Measurements from ENCODE around the gene GPR35. TPM values are rescaled to one million over a fixed set of nuclear protein-coding genes. Genes with fewer than 3 reads are reported as not detected.

The GPR35 gene
- total RNA-seq, 1 donor from 2014 or later, result 4.7 TPM

DNA sequence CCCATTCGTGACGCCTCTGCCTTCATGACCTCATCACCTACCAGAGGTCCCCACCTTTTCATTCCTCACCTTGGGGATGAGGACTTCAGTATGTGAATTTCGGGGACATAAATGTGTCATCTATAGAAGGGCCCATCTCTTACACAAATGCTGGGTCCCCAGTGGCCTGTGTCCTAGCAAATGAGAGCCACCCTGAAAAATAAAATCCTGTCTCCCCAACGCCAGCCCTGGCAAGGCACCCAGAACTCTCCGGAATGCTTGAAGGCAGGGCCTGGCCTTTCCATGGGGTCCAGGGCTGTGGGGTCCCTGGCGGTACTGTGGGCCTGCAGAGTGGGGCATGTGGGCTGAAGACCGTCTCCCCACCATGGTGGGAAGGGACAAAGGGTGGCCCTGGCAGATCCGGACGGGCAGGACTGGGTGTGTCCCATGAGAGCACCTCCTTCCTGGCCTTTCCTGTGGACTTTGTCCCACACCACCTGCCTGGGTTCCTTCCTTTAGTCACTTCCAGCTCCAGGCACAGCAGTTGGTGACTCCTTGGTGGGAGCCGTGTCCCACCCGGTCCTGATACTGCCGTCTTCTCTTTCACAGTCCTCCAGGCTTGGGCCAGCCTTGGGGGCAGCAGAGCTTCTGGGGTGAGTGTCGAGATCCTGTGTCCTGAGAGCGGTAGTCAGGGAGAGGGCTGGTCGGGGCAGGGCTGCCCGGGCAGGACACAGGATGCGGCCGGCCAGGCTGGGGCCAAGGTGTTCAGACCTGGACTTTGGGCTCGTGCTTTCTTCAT is 20.2 kb upstream of the GPR35 start:
- H3K9me3 ChIP-seq, result no peaks in the 10 kb centered on the region
- TF ChIP-seq, protein P1, sequence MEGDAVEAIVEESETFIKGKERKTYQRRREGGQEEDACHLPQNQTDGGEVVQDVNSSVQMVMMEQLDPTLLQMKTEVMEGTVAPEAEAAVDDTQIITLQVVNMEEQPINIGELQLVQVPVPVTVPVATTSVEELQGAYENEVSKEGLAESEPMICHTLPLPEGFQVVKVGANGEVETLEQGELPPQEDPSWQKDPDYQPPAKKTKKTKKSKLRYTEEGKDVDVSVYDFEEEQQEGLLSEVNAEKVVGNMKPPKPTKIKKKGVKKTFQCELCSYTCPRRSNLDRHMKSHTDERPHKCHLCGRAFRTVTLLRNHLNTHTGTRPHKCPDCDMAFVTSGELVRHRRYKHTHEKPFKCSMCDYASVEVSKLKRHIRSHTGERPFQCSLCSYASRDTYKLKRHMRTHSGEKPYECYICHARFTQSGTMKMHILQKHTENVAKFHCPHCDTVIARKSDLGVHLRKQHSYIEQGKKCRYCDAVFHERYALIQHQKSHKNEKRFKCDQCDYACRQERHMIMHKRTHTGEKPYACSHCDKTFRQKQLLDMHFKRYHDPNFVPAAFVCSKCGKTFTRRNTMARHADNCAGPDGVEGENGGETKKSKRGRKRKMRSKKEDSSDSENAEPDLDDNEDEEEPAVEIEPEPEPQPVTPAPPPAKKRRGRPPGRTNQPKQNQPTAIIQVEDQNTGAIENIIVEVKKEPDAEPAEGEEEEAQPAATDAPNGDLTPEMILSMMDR (IDR thresholded peaks at IDR 0.05), result no peak
- no peak overlapping the region for H3K4me3 ChIP-seq
- no peaks in the 10 kb centered on the region for H3K27me3 ChIP-seq (ENCODE audit: low read depth)
- no peak overlapping the region for H3K27ac ChIP-seq
- peak; percentile 42 for DNase-seq
- H3K4me1 ChIP-seq, result peaks cover 10% of the 10 kb centered on the region
- peaks cover 4% of the 10 kb centered on the region for H3K36me3 ChIP-seq
- intact Hi-C loops (cut with DNase I), result no loop called here
- ATAC-seq, result no peak

DNA sequence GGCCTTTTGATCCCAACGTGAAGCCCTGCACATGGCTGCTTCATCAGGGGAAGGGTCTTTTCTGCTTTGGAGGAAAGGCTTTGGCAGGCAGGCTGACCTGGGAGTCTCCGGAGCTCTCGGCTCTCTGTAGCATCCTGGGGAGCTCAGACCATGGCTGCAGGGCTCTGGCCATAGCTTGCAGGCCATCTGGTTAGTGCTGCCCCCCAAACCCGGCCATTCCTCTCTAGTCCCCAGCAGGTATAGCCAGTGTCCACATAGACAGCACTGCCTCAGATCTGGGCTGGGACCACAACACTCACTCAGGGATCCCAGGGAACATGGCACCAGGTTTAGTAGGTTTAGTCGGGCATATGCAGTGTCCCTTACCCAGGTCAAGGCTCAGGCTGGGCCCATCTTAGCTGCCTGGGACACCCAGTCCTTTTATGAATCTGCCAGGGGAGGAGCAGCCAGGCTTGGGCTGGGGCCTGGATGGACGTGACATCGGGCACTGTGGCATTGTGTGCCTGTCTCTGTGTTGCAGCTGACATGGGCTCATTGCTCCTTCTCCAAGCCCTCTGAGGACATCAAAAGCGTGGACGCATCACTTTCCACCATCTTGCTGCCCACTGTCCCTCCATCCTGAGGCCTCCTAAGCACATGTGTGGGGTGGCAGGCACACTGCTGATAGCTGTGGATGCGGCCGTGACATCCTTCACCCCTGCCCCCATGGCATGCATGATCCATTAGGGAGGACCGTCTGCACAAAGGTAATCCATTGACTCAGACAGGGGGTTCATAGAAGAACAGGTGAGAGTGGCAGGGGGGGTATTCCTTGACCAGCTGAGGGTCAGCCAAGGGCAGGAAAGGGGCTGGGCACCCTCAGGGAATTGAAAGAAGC is 19.2 kb upstream of the GPR35 start:
- H3K27me3 ChIP-seq (ENCODE audit: low read depth), result no peaks in the 10 kb centered on the region

DNA sequence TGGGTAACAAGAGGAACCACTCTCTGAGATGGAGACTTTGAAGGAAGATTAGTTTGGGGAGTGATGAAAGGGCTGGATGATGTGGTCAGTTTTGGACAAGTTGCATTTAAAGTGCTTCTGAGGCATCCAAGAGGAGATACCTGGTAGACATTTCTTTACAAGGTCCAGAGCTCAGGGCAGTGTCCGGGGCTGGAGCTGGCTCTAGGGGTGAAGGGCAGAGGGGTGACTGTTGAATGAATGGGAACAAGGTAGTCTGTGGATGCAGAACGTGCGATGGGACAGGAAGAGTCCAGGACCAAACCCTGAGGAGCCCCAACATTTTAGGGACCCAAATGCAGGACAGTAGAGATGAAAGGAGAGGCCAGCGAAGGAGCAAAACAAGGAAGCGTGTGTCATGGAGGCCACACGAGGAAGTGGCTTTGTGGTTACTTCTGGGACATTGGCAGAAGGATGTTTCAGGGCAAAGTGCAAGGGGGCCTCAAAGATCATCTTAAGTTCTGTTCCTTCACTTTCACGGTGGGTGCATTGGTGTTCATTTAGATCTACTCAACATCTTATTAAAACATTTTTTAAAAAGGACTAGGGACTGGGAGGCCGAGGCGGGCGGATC is 13.6 kb upstream of the GPR35 start:
- H3K9me3 ChIP-seq, result no peaks in the 10 kb centered on the region
- DNase-seq (peak; percentile 49), ATAC-seq (peak; percentile 79 to 80)
- no peaks in the 10 kb centered on the region for H3K36me3 ChIP-seq
- intact Hi-C loops (cut with DNase I), result no loop called here
- no peak overlapping the region for H3K4me3 ChIP-seq
- no peak overlapping the region for H3K27ac ChIP-seq
- peaks cover 16% of the 10 kb centered on the region for H3K4me1 ChIP-seq
- no peaks in the 10 kb centered on the region for H3K27me3 ChIP-seq (ENCODE audit: low read depth)
- TF ChIP-seq, protein P1 (IDR thresholded peaks at IDR 0.05), result no peak

More for the DNA sequence above, 19.2 kb upstream of the GPR35 start:
- DNase-seq (peak; percentile 33), ATAC-seq (no peak)
- no peak overlapping the region for H3K27ac ChIP-seq
- no peak overlapping the region for H3K4me3 ChIP-seq
- TF ChIP-seq, protein P1 (IDR thresholded peaks at IDR 0.05), result no peak
- H3K36me3 ChIP-seq, result no peaks in the 10 kb centered on the region
- no peaks in the 10 kb centered on the region for H3K9me3 ChIP-seq
- peaks cover 10% of the 10 kb centered on the region for H3K4me1 ChIP-seq
- intact Hi-C loops (cut with DNase I), result no loop called here

DNA sequence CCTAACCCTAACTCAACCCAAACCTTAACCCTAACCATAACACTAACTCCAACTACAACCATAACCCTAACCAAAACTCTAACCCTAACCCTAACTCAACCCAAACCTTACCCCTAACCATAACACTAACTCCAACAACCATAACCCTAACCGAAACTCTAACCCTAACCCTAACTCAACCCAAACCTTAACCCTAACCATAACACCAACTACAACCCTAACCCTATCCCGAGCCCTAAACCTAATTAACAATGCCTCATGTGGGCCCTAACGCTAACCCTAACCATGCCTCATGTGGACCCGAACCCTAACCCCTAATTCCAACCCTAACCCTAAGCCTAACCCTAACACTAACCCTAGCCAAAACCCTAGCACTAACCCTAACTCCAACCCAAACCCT is 11.5 kb upstream of the GPR35 start:
- Histone ChIP-seq H3K27ac (no peak overlapping the region), H3K4me1 (peaks cover 16% of the 10 kb centered on the region), H3K36me3 (no peaks in the 10 kb centered on the region), H3K9me3 (no peaks in the 10 kb centered on the region), H3K4me3 (no peak overlapping the region), H3K27me3 (ENCODE audit: low read depth) (no peaks in the 10 kb centered on the region)
- TF ChIP-seq, protein P1 (IDR thresholded peaks at IDR 0.05), result no peak
- intact Hi-C loops (cut with DNase I), result no loop called here
- DNase-seq (no peak), ATAC-seq (no peak)

DNA sequence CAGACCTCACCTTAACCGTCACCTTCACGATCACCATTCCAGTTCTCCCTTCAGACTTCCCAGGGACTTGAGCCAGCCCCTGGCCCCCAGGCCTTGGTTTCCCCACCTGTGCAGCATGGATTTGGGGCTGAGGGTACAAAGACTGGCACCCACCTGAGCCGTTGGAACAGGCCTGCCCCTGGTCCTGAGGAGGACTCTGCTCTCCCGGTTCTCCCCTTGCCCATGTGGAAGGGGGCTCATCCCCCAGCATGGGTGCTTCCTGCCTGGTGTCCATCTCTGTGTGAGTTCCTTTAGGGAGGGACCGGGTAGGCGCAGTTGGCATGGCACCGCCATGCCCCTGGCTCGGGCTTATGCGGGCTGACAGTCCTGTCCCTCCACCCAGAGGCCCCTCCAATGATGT is 10.9 kb upstream of the GPR35 start:
- no peak for DNase-seq
- TF ChIP-seq, protein P1 (IDR thresholded peaks at IDR 0.05), result no peak
- H3K36me3 ChIP-seq, result no peaks in the 10 kb centered on the region
- no peaks in the 10 kb centered on the region for H3K9me3 ChIP-seq
- H3K4me1 ChIP-seq, result peaks cover 16% of the 10 kb centered on the region
- intact Hi-C loops (cut with DNase I), result no loop called here
- no peak overlapping the region for H3K27ac ChIP-seq
- H3K4me3 ChIP-seq, result no peak overlapping the region
- no peak for ATAC-seq
- H3K27me3 ChIP-seq (ENCODE audit: low read depth), result no peaks in the 10 kb centered on the region

Data from lower lobe of right lung (tissue), 2 donors.